Diencephalon (tissue), 1 donor: ENCODE measurements around the gene P4HA2. TPM values are rescaled to one million over a fixed set of nuclear protein-coding genes. Genes with fewer than 3 reads are reported as not detected.

Experiments used
- small RNA-seq: library from RNA; depleted of rRNA; stranded (forward); fragments of <200 nt; gene quantifications from one replicate; pipeline ENCODE3, GENCODE V24; 2014
- total RNA-seq: library from RNA; depleted of rRNA; stranded (reverse); fragments of >200 nt; gene quantifications from one replicate; pipeline ENCODE4 v1.2.3, GENCODE V29; 2014

P4HA2 gene
- 14.5 TPM for total RNA-seq

DNA sequence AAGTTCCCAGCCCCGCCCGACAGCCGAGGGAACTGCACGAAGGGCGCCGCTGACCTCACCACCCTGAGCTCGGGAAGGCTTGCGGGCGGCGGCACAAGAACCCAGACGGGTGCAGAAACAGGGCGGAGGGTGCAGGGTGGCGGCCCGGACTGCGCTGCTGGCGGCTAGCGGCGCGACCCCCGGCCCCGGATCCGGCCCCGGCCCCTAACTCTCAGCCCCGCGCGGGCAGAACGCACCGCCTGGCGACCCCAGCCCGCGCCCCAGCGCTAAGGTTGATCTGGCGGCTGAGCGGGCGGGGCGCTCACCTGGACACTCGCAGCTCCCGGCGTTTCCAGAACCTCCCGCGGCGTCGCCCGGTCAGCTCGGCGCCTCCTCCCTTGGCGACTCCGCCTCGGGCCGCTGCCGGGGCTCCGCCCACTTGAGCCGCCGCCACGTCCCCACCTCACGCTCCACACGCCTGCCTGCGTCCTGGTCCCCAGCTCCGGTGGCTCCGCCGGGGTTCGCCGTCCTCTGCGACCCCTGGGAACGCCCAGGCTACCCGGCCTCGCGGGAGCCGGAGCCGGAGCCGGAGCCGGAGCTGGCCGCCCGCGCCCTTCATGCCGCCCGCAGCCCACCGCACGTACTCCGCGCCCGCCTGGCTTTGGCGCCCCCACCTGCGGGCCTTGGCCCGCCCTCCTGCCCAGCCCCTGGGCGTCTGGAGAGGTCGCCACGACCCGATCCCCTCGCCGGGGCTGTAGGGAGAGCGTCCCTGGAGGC, at the start of gene P4HA2:
TSS of gene P4HA2 (minus strand) at position 369 of the 756 bp plus-strand sequence. CDS start 9,227 bp downstream, outside the sequence.

DNA sequence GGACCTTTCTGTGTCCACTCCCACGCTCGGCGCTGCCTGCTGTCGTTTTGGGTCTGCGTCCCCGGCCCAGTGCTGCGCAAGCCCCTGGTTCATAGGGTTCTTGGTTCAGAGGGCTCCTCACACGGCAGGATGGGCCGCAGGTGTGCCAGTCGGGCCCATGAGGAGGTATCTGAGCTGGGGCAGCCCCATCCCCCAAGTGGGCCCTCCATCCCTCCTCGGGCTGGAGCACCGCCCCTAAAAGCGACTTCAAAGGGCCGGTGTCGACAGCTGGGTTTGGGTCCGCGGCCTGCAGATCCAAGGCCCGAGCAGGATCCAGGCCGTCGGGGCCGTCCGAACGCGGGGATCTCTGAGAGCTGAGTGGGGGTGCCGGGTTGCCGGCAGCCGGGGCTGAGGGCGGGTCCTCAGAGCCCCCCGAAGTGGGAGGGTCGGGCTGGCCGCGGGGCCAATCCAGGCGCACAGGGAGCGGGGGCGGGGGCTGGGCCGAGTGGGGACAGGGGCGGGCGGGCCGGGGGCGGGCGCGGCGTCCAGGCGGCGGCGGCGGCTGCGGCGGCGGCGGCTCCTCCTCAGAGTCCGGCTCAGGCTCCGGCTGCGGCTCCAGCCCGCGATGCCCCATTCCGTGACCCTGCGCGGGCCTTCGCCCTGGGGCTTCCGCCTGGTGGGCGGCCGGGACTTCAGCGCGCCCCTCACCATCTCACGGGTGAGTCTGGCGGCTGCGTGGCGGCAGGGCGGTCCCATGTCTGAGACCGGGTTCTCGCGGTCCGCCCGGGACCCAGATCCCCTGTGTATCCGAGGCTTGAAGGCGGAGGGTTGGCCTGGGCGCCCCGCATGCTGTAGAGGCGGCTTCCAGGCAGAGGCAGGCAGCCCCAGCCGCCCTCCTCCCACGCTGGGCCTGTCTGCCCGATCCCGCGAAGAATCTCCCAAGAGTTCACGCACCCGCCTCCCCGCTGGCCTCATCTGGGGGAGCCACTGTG, 29.8 kb upstream of the P4HA2 start, which contains the start of gene PDLIM4:
TSS of gene PDLIM4 (plus strand) at position 566 of the 971 bp plus-strand sequence. CDS start at position 605, 39 bp downstream.

Small RNA genes lying within 50 kb of the gene (small RNA-seq; reads per million reads assigned to genes)
- not detected for gene AC063976.4

Other genes with a start within 250 kb of the P4HA2 start
- gene ACSL6, start 216.2 kb downstream of the P4HA2 start, total RNA-seq = 59.5 TPM
- not detected for gene IL3, start 167.2 kb downstream of the P4HA2 start, total RNA-seq
- not detected for gene CSF2, start 154.1 kb downstream of the P4HA2 start, total RNA-seq
- gene PDLIM4, start 29.8 kb upstream of the P4HA2 start, total RNA-seq = 6.2 TPM
- 2.5 TPM for gene SLC22A4, start 66.5 kb upstream of the P4HA2 start, total RNA-seq
- 8.8 TPM for gene SLC22A5, start 141.9 kb upstream of the P4HA2 start, total RNA-seq